ENCODE data around the gene PIEZO1. TPM values are rescaled to one million over a fixed set of nuclear protein-coding genes. Genes with fewer than 3 reads are reported as not detected.

Gene PIEZO1
- total and polyA plus RNA-seq, 2 donors (not counting 1 experiment from before 2014, with no cell fraction given): 108 to 331 TPM

DNA sequence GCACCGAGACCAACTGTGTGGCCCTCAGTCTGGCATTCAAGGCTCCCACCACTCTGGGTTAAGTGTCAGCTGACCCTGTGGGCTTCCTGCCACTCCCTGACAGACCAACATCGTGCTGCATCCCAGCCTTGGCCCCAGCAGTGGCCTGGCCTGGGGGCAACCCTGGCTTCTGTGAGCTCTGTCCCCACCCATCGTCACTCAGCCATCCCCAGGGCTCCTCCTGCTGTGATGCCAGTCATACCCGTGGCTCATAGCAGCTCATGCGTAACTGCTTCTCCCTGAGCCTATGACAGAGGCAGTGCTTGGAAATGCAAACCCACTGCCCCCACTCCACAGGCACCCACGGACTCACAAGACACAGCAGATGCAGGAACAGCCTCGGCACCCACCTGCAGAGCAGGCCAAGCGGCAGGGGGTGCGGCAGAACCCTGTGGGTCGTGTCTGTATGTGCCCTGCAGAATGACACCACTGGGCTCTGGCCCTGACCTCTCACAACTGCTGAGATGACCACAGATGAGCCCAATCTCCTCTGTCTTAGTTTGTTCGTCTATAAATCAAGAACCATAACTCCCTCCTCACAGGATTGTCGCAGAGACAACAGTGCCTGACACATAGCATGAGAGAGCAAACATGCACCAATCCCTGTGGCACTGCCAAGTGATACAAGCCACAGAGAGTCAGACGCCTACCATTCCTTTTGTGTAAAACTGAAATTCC, 26.6 kb downstream of the PIEZO1 start:
- WGBS (ENCODE audit: insufficient coverage): 79% methylated on average over 13 of the region's 13 CpGs
- Histone ChIP-seq H2AFZ (ENCODE audit: insufficient read depth, low read depth, low read length, poor library complexity, severe bottlenecking) (no peak overlapping the region), H3K79me2 (ENCODE audit: control insufficient read depth, insufficient read depth, low read length) (peaks cover 97% of the 10 kb centered on the region), H4K20me1 (ENCODE audit: control insufficient read depth, insufficient read depth, low read length, poor library complexity, severe bottlenecking) (peaks cover 93% of the 10 kb centered on the region), H3K27me3 (replicated peaks in 1 of 4; ENCODE audit: control extremely low read depth in 1 of 4, control insufficient read depth in 3 of 4, insufficient read depth in 4 of 4, low read length in 3 of 4) (no peaks in the 10 kb centered on the region), H3K36me3 (replicated peaks in 1 of 2; ENCODE audit: control extremely low read depth in 1 of 2, control insufficient read depth in 1 of 2, extremely low read depth in 1 of 2, insufficient read depth in 2 of 2, low read length in 1 of 2) (peaks cover 0 to 4% of the 10 kb centered on the region in 2 experiments), H3K9me3 (ENCODE audit: control extremely low read depth in 1 of 3, control insufficient read depth in 2 of 3, insufficient read depth in 1 of 3, low read length in 2 of 3) (peaks cover 0 to 17% (median 0%) of the 10 kb centered on the region in 3 donors), H3K27ac (ENCODE audit: low read length in 2 of 2) (no peak overlapping the region), H3K4me1 (ENCODE audit: control insufficient read depth in 2 of 2, insufficient read depth in 2 of 2, low read length in 2 of 2) (peaks cover 0 to 12% of the 10 kb centered on the region in 2 donors), H3K4me3 (ENCODE audit: control extremely low read depth in 1 of 5, extremely low read depth in 1 of 5, insufficient read depth in 1 of 5, low read depth in 2 of 5, low read length in 4 of 5) (no peak overlapping the region), H3K4me2 (replicated peaks; ENCODE audit: low read depth, low read length, poor library complexity, severe bottlenecking) (no peak overlapping the region), H3K9ac (ENCODE audit: low read length) (no peak overlapping the region)
- DNase-seq: no peak
- TF ChIP-seq EZH2 (IDR thresholded peaks at IDR 0.05; ENCODE audit: borderline replicate concordance, insufficient read depth, low read depth, low read length, poor library complexity, severe bottlenecking): no peak
- TF ChIP-seq, protein P1, sequence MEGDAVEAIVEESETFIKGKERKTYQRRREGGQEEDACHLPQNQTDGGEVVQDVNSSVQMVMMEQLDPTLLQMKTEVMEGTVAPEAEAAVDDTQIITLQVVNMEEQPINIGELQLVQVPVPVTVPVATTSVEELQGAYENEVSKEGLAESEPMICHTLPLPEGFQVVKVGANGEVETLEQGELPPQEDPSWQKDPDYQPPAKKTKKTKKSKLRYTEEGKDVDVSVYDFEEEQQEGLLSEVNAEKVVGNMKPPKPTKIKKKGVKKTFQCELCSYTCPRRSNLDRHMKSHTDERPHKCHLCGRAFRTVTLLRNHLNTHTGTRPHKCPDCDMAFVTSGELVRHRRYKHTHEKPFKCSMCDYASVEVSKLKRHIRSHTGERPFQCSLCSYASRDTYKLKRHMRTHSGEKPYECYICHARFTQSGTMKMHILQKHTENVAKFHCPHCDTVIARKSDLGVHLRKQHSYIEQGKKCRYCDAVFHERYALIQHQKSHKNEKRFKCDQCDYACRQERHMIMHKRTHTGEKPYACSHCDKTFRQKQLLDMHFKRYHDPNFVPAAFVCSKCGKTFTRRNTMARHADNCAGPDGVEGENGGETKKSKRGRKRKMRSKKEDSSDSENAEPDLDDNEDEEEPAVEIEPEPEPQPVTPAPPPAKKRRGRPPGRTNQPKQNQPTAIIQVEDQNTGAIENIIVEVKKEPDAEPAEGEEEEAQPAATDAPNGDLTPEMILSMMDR (IDR thresholded peaks at IDR 0.05): no peak
- no peaks in the 10 kb centered on the region for H3K9me3 Mint-ChIP-seq (ENCODE audit: insufficient read depth)
- intact Hi-C loops (cut with micrococcal nuclease): no loop called here
- ATAC-seq (ENCODE audit: low read depth): no peak
- peak overlapping the region; percentile 26 for H3K27ac Mint-ChIP-seq
- peaks cover 26% of the 10 kb centered on the region for H3K4me1 Mint-ChIP-seq
- no peak overlapping the region for H3K4me3 Mint-ChIP-seq
- POLR2A ChIA-PET: no interaction called here
- CTCF ChIA-PET: interaction anchor here (0.6 to 2.7 kb wide), 2 partner anchors 21 to 44 kb away, joined by 3 to 13 read pairs; no protein-coding TSS in a partner anchor
- H3K27me3 Mint-ChIP-seq: no peaks in the 10 kb centered on the region

Measured in B cell (primary cell).